ENCODE results near the gene KIF26B. TPM values are rescaled to one million over a fixed set of nuclear protein-coding genes. Genes with fewer than 3 reads are reported as not detected.

Gene KIF26B
- total RNA-seq, 1 donor from 2014 or later = 0.02 TPM

GRCh38 chr1:245270972-245271371 is 116.2 kb downstream of the KIF26B start:
- intact Hi-C loops (cut with micrococcal nuclease) = no loop called here

GRCh38 chr1:245272676-245273075 is 117.9 kb downstream of the KIF26B start:
- intact Hi-C loops (cut with micrococcal nuclease) = no loop called here

GRCh38 chr1:245276445-245276844 is 121.7 kb downstream of the KIF26B start:
- intact Hi-C loops (cut with micrococcal nuclease) = no loop called here

GRCh38 chr1:245277276-245277675 is 122.5 kb downstream of the KIF26B start:
- intact Hi-C loops (cut with micrococcal nuclease) = no loop called here

- intact Hi-C loops (cut with micrococcal nuclease) = no loop called here
Observed at GRCh38 chr1:245278846-245279245, 124.1 kb downstream of the KIF26B start.

- intact Hi-C loops (cut with micrococcal nuclease) = no loop called here
Observed at GRCh38 chr1:245279346-245279745, 124.6 kb downstream of the KIF26B start.

GRCh38 chr1:245283001-245283400 is 128.2 kb downstream of the KIF26B start:
- intact Hi-C loops (cut with micrococcal nuclease) = no loop called here

GRCh38 chr1:245285168-245285567 is 130.4 kb downstream of the KIF26B start:
- intact Hi-C loops (cut with micrococcal nuclease) = no loop called here

- intact Hi-C loops (cut with micrococcal nuclease) = no loop called here
Observed at GRCh38 chr1:245288796-245289195, 134.0 kb downstream of the KIF26B start.

GRCh38 chr1:245290836-245291235 is 136.1 kb downstream of the KIF26B start:
- intact Hi-C loops (cut with micrococcal nuclease) = no loop called here

- intact Hi-C loops (cut with micrococcal nuclease) = no loop called here
Observed at GRCh38 chr1:245291351-245291750, 136.6 kb downstream of the KIF26B start.

GRCh38 chr1:245292141-245292540 is 137.4 kb downstream of the KIF26B start:
- intact Hi-C loops (cut with micrococcal nuclease) = no loop called here

- intact Hi-C loops (cut with micrococcal nuclease) = no loop called here
Observed at GRCh38 chr1:245292553-245292952, 137.8 kb downstream of the KIF26B start.

GRCh38 chr1:245294020-245294419 is 139.2 kb downstream of the KIF26B start:
- intact Hi-C loops (cut with micrococcal nuclease) = no loop called here

GRCh38 chr1:245298781-245299180 is 144.0 kb downstream of the KIF26B start:
- intact Hi-C loops (cut with micrococcal nuclease) = no loop called here

- intact Hi-C loops (cut with micrococcal nuclease) = no loop called here
Observed at GRCh38 chr1:245301162-245301580, 146.4 kb downstream of the KIF26B start.

GRCh38 chr1:245301921-245302320 is 147.1 kb downstream of the KIF26B start:
- intact Hi-C loops (cut with micrococcal nuclease) = no loop called here

- intact Hi-C loops (cut with micrococcal nuclease) = no loop called here
Observed at GRCh38 chr1:245304698-245305097, 149.9 kb downstream of the KIF26B start.

- intact Hi-C loops (cut with micrococcal nuclease) = no loop called here
Observed at GRCh38 chr1:245306020-245306419, 151.2 kb downstream of the KIF26B start.

- intact Hi-C loops (cut with micrococcal nuclease) = no loop called here
Observed at GRCh38 chr1:245306628-245307410, 152.0 kb downstream of the KIF26B start.

- intact Hi-C loops (cut with micrococcal nuclease) = no loop called here
Observed at GRCh38 chr1:245310571-245311531, 156.1 kb downstream of the KIF26B start.

GRCh38 chr1:245311887-245312536 is 157.2 kb downstream of the KIF26B start:
- intact Hi-C loops (cut with micrococcal nuclease) = no loop called here
